OCI-LY3 (cell line): ENCODE measurements around the gene RUNX2.

ENCODE experiments used
- CTCF ChIP-seq: fragments of 200-600, 300-600 bp; sonication (generic); IDR thresholded peaks from 2 replicates; pipeline ENCODE4 v1.5.1; 2014; ENCODE audit warnings: antibody characterized with exemption, low read length, low read depth
- EZH2phosphoT487 ChIP-seq: fragments of 200-600 bp; shearing (Covaris generic); IDR thresholded peaks from 2 replicates; pipeline ENCODE4 v1.6.1; 2018; ENCODE audit warnings: antibody characterized with exemption, mixed run types, low read depth

GRCh38 chr6:45556828-45557227 is 228.7 kb downstream of the RUNX2 start:
- TF ChIP-seq CTCF (no peak), EZH2phosphoT487 (no peak)
